Activated naive CD4-positive, alpha-beta T cell treated with Interleukin-2 at 50 U/mL for 16 hours (primary cell): ENCODE data around the gene TICRR.
A peak's percentile ranks its signal among the peaks of the same experiment; 100 is the strongest.

Experiments used
- DNase-seq: peaks from one replicate; pipeline ENCODE4 v3.0.0-alpha.2; 2020

TICRR gene

DNA sequence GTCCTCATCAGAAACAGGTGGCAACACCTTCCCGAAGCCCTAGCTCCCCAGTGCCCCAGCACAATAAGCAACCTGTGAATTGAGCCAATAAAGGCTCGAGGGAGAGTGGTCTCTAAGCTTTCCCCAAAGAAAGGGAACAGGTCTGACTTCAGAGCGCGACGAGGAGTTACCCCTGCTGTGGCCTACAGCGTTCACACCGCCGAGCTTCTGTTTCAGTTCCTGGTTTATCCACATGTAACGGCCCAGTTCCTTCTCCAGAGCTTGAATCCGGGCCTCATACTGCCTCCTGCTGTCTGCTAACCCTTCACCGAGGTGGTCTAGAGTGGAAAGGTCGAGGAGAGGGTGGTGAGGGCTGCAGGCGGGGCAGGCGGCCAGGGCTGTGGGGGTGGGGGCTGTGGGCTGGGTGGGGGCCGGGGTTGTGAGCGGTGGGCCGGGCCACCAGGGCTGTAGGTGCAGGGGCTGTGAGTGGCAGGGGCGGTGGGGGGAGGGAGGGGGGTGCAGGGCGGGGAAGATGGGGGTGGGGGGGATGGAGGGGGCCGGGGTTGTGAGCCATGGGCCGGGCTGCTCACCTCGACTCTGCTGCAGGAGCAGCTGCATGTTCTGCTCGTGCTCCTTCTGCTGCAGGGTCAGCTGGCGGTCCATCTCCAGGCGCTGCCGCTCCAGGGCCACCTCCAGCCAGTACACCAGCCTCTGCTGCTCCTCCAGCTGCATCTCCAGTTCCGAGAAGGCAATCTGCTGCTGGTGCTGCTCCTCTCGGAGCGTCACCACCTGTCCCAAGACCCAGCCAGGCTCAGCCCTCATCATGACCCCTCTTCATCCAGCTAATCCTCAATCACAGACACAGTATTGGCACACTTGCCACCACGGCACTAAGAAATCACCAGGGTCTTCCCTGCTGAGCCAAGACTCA lies 53.8 kb downstream of the TICRR start:
- DNase-seq: no peak

DNA sequence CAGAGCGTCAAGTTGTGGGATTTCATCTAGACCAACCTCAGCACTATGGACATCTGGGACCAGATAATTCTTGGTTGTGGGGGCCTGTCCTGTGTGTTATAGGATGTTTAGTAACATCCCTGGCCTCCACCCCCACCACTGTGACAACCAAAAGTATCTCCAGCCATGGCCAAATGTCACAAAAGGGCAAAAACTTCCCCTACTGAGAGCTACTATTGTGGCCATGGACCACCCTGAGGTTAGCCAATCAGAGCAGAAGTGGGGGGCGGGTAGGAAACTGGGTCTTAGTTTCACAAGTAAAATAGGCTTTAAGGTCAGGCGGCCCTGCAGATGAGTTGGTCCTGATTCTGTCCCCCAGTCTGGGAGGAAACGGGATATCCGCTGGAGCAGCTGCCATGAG lies 54.6 kb downstream of the TICRR start:
- no peak for DNase-seq

DNA sequence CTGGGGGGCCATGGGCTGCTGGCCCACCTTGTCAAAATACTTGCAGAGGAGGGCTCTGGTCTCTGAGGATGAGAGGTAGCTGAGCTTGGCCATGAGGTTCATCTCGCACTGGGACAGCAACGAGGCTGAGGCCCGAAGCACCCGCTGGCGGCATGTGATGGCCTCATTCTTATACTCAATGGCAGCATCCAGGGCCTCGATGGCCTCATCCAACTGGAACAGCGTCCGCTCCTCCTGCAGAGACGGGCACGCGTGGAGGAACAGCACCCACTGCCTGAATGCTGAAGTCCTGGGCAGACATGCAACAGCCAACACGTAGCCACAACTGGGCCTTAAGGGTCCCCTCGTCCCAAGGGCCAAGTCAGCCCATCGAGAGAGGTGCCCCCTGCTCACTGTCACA lies 55.0 kb downstream of the TICRR start:
- no peak for DNase-seq

DNA sequence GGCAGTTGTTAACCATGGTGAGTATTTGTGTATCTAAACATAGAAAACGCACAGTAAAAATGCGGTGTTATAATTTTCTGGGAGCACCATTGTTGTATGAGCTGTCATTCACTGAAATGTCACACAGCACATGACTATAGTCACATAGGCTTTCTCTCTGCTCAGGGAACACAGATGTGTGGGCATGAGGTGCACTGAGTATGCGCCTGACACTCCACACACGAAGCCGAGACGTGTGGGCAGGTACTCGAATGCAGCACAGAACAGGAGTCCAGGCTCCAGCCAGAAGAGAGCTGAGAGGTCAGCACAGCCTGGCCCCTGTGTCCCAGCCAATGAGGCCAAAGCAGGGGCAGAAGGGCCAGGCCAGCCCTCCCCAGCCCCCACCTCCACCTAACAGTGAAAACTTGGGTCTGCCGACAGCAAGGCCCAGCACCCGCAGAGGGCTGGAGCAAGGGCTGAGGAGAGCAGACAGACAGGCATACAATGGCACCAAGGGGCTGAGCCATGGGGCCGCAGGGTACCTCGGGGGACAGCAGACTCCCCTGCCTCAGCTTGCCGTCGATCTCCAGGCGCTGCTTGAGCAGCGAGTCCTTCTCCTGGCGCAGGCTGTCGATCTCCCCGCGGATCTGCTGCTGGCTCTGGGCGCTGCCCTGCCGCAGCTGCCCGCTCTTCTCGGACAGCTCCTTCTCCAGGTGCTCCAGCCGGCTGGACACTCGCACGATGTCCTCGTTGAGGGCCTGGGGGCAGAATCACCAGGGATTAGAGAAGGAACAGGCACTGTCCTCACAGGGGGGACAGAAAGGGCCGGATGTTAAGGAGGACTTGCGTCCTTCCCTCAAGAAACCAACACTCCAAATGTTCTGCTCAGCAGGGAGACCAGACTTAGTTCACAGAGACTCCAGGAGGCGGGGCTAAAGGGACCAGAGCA lies 56.0 kb downstream of the TICRR start:
- no peak for DNase-seq

DNA sequence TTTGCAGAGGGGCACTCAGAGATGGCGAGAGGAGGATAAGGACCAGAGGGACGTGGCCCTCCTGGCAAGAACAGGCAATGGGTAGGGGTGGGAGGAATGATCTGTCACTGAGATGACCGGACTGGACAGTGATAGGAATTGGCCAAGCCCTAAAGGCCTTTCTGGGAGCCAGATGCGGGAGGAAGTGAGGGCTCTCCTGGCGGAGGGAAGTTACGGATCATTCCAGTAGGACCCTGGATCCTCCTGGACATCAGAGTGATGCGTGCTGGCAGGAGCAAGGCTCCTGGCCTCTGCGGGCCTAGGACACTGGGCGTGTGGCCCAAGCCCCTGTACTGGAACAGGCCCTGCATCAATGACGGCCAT lies 56.6 kb downstream of the TICRR start:
- DNase-seq: no peak

DNA sequence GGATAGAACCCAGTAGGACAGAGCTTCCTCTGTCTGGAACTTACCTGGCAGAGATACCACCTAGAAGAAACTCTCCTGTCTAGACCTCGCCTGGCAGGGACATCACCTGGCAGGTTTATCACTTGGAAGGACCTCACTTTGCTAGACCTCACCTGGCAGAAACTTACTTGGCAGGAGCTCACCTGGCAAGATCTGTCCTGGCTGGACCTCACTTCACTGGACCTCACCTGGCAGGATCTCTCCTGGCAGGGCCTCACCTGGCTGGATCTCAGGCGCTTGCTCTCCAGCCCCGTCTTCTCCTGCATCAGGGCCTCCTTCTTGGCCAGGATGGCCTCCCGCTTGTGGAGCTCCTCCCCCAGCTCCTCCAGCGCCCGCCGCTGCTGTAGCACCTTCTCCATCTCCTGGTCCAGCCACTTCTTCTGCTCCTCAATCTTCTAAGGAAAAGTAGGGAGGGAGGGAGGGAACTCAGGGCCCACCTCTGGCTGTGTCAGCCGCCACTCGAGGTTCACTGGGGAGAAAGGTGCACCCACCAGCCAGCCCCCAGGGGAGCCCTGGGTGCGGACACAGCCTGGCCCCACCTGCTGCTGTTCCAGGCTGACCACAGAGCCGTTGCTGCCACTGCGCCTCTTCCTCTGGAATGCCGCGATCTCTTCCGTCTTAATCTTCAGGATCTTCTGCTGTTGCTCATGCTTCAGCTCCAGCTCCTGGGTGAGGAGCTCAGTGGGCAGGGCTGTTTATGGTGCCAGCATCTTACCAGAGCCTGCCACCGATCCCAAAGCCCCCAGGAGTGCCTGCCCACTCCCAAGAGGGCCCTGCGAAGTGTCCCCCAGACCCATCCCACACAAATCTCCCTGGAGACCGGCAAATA lies 57.5 kb downstream of the TICRR start:
- DNase-seq: no peak

DNA sequence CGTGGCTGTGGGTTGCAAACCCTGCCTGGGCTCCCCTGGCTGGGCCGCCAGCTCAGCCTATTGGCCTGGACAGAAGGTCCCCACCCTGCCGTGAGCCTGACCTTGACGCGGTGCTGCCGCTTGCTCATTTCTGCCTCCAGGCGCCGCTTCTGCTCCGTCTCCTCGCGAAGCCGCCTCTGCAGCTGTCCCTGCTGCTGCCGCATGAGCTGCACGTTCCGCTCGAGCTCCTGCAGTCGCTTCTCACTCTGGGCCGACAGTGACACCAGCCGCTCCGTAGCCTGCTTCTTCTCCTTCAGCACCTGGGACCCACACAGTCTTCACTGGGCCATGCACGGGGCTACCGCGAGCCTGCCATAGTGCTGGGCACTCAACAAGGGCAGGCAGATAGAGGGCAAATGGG lies 58.3 kb downstream of the TICRR start:
- no peak for DNase-seq

DNA sequence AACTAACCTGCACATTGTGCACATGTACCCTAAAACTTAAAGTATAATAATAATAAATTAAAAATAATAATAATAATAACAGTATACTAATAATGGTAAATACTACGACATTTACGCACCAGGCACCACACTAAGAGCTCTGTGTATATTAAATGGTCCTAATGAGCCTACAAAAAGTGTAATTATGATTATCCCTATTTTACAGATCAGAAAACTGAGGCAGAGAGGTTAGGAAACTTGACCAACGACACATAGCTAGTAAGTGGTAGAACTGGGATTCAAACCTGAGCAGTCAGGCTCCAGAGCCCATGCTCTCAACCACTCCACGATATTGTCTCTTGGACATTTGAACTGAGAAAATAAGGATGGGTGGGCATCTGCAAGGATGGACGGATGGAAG lies 65.0 kb downstream of the TICRR start:
- no peak for DNase-seq

DNA sequence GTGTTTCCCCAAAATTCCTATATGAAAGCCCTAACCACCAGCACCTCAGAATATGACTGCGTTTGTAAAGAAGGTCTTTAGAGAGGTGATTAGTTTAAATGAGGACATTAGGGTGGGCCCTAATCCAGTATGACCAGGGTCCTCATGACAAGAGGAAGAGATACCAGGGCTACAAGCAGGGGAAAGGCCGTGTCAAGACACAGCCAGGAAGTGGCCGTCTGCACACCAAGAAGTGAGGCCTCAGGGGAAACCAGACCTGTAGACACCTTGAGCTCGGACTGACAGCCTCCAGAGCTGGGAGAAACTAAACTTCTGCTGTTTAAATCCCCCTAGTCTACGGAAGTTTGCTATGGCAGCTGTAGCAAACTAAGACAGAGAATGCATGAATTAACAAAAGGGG lies 65.8 kb downstream of the TICRR start:
- no peak for DNase-seq

DNA sequence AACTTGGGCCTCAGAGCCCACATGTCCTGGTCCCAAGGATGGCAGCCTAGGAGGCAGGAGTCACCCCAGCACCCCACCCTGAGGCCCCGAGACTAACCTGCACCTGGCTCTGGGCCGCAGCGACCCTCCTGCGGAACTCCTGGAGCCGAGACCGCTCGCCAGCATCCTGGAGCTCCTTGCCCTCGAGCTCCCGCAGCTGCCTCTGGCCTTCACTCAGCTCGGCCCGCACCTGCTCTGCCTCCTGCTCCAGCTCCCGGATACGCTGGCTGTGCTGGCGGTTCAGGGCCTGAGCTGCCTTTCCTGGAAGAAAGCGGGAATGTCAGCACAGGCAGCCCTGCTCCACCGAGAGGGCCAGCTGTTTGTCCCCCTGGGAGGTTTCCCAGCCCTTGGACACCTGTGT lies 66.8 kb downstream of the TICRR start:
- DNase-seq: no peak

DNA sequence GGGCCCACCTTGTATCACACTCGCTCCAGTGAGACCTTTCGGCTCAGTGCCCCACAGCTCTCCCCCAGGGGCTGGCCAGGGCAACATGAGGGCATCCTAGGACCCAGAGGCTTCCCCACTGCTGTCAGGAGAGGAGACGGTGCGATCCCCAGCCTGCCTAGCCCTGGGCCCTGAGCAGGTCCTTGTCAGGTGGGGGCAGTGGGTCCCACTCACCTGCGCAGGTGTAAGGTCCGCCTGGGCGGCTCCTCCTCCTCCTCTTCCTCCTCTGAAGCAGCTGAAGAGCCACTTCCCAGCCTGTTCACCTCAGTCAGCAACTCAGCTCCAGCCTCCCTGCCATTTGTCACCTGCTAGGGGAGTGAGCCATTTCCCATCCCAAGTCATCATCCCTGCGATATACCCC lies 70.4 kb downstream of the TICRR start:
- no peak for DNase-seq

DNA sequence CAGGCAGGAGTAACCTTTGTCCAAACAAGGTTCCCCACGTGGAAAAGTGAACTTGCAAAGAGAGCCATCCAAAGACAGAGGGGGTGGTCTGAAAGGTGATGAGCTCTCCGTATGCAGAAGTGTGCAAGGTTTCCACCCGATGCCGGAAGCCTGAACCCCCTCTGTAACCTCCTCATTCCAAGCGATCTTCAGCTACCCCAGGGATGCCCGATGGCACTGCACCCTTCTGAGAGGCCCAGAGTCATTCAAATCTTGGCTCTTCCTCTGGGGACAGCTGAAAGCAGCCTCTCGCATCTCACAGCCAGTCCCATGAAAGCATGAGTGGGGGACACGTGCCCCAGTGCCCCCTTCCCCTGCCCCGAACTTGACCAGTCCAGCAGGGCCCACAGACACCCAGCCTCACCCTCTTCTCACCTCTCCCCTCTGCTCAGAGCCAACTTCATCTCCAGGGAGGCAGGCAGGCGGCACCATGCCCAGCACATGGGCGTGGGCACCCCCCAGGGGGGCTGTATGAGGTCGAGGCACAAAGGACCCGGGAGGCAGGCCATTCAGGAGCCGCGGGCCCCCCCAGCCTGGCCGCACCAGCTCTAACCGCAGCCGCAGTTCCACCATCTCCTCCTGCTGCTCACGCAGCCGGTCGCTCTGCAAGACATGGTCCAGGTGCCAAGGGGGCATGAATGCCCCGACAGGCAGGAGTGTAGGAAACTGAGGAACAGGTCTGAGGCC lies 71.3 kb downstream of the TICRR start:
- no peak for DNase-seq

DNA sequence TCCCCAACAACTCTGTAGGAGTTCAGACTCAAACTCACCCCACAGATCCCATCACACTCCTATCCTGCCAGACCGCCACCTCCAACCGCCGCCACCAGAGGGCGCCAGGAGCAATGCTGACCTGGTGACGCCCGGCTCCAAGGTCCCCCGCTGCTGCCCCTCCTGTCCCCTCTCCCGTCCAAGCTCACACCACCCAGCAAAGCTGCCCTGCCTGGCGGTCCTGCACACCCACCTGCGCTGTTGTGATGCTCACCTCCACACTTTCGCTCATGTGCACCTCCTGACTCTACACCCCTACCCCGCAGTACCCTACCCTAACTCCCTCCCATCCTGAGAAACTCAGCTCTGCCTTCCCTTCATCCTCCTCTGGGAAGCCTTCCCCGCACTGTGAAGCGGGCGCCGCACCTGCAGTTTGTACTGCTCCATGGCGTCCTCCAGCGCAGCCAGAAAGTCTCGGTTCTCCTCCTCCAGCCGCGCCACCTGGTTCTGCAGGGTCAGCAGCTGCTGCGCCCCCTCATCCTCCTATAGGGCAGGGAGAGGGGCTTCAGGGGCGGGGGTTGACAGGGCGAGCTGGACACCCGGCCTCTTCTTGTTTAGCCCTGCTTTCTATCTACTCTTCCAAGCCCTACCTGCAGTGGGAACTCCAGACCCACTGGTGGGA lies 72.1 kb downstream of the TICRR start:
- DNase-seq: peak; percentile 65

DNA sequence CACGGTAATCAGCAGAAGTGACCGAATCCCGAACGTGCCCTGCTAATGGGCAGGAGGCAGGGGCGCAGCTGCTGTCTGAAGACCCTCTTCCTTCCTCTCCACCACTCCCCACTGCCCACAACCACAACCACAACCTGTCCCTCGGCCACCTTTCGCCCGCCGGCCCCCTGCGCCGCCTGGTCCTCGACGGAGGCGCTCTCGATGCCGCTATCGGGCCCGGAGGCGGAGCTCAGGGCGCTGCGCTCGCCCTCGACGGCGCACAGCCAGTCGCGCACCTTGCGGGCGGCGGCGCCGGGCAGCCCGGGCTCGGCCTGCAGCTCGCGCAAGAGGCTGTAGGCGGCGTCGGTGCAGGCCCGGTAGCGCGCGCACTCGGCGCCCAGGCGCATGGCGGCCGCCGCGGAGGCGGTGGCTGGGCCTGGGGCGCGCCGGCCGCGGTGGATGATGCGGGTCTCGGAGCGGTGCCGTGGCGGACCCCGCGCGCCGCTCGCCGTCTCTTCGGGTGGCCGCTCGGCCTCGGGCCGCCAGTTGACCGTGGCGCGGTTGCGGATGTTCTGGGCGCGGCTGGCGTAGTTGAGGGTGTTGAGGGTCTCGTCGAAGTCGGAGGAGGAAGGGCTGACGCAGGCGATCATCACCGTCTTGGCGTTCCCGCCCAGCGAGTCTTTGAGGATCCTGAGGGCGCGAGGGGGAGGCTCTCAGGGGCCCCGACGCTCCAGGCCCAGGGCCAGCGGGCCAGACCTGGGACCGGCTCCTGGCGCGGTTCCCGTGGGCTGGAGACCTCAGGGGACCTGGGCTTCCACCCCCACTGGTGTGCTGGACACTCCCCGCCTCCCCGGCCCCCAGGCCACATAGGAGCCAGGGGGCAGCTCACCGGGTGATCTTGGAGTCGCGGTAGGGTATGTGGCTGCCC lies 73.1 kb downstream of the TICRR start:
- DNase-seq: no peak

DNA sequence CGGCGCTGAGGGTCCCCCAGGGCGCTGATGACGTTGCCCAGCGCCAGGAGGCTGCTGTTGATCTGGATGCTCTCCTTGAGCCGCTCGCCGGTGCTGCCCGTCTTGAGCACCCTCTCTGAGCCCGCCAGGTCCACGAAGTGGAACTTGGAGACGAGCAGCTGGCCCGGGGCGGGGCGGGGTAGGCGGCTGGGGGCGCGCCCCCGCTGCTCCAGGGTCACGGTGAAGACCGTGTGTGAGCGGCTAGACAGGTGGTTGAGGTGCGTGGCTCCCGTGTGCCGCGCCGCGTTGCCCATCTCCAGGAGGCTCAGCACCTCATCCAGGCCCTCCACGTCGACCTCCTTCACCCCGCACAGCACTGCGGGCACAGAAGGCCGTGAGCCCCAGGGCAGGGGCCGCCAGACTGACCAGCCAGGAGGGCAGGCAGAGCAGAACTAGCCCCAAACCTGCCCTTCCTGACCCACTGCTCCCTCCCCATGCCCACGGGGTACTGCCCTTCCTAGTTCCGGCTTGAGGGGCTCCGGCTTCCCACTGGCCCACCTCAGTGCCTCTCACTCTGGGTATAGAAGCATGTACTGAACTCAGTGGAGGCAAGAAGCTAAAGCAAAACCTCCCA lies 73.8 kb downstream of the TICRR start:
- no peak for DNase-seq

DNA sequence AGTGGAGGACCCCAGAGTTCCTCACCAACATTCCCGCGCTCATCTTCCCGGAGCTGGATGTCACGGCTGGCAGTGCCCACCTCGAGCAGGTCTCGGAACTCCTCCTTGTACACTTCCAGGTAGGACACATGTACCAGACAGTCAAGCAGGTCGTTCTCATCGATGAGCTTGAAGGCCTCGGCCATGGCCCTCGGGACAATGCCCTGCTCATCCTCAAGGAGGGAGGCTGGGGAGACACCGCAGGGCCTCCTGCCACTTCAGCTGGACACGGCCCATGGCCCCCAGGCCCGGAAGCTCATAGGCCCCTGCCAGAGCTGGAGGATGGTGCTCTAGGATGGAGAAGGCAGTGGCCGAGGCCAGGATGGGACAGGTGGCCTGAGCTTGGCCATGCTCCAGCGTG lies 74.4 kb downstream of the TICRR start:
- DNase-seq: no peak

DNA sequence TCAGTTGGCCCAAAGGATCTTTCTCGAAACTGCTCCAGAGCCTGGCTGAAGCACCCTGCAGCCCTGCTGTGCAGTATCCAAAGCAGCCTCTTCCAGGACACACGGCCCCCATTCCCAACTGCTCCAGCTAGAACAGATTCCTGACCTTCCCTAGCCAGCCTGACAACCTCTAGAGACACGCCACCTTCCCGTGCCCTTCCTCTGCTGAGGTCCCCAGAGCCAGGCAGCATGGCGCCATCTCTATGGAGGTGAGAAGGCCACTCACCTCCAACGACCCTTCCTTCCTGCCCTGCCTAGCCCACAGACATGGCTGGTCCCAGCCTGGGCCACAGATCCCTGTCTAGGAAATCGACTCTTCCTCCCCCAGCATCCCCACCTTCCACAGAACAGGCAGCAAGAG lies 76.9 kb downstream of the TICRR start:
- DNase-seq: no peak

DNA sequence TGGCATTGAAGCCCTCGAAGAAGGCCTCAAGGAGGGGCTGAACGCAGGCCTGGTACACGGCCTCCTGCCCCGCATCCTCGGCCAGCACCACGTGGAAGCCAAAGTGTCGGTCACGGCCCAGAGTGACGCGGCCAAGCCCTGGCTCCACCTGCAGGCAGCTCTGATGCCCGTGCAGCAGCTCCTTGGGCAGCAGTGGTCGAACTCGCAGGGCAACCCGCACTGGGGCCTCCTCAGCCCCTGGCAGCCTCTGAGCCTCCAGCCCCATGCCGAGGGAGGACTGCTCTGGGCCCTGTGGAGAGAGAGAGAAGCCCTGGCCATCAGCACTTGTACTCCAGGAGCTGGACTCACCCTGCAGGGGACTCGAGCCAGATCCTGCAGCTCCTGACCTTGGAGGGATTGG lies 77.4 kb downstream of the TICRR start:
- no peak for DNase-seq

DNA sequence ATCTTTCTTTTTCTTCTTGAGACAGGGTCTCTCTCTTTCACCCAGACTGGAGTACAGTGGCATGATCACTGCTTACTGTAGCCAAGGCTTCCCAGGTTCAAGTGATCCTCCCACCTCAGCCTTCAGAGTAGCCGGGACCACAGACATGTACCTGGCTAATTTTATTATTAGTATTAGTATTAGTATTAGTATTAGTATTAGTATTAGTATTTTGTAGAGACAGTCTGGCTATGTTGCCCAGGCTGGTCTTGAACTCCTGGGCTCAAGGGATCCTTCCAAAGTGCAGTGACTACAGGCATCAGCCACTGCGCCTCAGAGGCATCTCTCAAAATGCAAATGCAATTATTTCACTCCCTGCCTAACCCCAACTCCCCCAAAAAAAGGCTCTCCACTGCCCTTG lies 78.3 kb downstream of the TICRR start:
- DNase-seq: no peak

DNA sequence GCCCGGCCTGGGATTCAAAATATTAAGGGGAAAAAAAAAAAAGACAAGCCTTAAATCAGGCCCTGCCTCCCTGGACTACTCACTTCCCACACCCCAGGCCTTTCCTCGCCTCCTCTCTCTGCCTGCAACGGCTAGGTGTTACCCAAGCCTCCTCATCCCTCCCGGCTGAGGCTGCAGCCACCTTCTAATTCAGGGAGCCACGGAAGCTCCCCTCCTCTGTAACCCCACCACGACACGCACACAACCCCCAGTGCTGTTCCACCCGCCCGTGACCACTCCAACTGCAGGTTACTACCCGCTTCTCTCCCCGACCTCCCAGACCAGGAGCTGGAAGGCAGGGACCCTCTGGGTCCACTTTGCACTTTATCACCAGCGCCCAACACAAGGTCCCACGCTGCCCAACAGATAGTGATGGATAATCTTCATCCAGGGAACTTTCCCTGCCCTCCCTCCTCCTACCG lies 79.1 kb downstream of the TICRR start:
- DNase-seq: no peak
